GM19452 (cell line): Measurements from ENCODE around the gene CCDC74B.
"Not testable (repeated sequence)": the region's sequence is repeated elsewhere in the genome, so short reads cannot be mapped to it uniquely, and the experiment has no call there.

ENCODE experiments used
- ATAC-seq: cut with Tn5 transposase; IDR thresholded peaks from one replicate; pipeline ENCODE4 v1.9.1; 2021; ENCODE audit not compliant: unreplicated experiment

The CCDC74B gene

DNA sequence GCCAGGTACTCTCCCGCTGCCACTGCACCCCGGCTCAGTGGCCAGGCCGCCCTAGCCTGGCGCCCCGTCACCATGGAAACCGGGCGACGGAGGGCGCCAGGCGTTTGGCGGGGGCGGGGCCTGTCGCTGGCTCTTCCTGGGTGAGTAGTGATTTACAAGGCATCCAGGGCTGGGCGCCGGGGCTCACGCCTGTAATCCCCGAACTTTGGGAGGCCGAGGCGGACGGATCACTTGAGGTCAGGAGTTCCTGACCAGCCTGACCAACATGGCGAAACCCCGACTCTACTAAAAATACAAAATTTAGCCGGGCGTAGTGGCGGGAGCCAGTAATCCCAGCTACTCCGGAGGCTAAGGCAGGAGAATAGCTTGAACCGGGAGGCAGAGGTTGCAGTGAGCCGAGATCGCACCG lies at the start of gene CCDC74B:
Gene CCDC74B (minus strand): TSS at position 107 of the 409 bp plus-strand sequence. CDS start 116 bp downstream, outside the sequence.
- ATAC-seq = peak; percentile 93

DNA sequence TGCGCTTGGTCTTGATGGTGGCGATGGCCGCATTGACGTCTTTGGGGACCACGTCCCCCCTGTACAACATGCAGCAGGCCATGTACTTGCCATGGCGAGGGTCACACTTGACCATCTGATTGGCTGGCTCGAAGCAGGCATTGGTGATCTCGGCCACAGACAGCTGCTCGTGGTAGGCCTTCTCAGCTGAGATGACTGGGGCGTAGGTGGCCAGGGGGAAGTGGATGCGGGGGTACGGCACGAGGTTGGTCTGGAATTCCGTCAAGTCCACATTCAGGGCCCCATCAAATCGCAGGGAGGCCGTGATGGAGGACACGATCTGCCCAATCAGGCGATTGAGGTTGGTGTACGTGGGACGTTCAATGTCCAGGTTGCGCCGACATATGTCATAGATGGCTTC lies 48.9 kb upstream of the CCDC74B start:
- ATAC-seq = not testable (repeated sequence)

DNA sequence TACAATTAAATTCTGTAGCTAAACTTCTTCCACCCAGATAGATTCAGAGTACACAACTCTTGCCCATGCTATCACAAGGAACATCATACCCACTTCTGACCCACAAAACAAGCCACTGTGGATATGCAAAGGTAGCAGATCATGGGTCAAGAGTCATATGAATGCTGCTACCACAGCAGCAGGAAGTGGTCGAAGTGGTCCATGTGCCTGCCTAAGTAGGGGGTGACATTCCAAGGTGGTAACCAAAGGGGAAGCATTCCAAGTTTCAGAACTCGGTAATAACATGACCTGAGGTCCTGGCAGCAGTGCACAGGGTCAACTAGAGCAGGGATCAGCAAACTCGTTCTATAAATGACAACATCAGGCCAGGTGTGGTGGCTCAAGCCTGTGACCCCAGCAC lies 47.5 kb upstream of the CCDC74B start:
- not testable (repeated sequence) for ATAC-seq

DNA sequence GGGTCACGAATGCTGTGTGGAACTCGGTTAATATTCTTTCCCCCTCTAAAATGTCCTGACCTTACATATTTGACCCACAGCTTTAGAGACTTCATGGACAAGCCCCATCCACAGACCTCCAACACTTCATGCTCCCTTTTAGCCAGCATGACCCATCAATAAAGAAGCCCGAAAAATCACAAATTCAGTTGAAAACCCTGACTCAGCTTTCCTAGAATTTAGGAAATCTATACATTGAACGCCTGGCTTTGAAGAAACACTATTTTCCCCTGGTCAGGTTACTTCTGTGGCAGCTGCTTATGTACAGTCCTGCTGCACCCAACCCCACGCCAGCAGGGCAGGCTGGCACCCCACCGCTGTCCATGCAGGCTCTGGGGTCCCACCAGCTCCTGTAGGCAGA lies 46.4 kb upstream of the CCDC74B start:
- not testable (repeated sequence) for ATAC-seq

DNA sequence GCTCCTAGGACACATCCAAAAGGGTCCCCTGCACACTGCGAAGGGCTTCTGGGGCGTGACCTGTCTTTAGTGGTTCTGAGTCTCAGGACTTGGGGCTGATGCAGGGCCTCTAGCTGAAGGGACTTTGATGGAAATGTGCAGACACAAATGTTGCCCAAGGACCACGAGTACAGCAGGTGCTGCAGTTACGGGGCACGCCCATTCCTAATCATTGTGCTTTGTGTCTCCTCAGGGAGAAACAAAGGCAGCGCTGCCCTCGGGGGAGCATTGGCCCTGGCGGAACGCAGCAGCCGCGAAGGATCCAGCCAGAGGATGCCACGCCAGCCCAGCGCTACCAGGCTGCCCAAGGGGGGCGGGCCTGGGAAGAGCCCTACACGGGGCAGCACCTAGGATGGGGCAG lies 45.3 kb upstream of the CCDC74B start:
- ATAC-seq = no peak

DNA sequence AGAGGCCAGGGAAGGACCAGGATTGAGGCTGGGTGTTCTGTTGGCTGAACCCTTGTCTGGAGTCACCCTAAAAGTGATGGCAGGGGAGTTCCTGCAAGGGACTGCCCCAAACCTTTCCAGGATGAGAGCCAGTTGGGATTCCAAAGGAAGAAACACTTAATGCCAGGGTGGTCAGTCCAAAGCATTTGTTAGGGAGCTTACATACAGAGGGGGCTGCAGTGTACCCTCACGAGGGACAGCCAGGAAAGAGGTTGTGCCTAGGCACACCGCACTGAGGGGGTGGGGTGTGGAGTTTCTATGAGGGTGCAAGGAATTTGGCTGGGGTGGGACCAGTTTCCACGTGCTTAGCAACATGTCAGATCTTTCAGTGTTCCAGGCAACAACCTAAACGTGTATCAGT lies 44.0 kb upstream of the CCDC74B start:
- not testable (repeated sequence) for ATAC-seq

DNA sequence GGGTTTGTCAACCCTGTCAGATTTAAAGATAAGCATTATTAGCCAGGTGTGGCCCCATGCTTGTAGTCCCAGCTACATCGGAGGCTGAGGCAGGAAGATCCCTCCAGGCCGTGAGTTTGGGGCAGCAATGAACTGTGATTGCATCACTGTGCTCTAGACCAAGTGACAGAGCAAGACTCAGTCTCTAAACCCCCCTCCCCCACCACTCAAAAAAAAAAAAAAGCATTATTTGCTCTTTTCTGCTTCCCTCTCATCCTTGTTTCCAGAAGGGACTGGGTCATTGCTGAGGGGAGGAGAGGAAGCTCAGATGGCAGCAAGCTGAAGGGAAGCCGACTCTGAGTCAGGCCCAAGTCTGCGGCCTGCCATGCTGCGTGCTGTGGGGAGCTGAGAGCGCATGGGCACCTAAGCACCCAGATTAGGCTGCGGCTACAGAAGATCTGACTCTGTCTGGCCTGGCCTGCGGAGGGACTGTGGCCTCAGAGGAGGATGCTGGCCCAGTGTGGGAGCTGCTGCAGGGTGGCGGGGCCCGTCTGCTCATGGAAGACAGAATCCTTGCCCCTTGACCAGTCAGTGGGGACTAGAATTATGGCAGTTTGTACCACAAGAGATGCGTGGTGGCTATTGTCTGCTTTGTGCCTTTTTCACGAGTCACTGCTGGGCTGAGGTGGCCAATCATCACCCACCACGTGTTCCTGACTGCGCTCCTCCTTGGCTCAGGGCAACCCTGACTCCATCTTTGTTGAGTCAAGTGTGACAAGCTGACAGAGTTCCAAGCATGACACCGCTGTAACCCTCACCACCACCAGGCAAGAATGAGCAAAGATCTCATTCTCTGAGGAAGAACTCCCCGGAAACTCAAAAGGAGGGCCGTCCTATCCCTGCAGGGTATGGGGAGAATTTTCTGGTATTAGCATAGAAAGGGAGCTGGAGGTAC lies 43.2 kb upstream of the CCDC74B start:
- not testable (repeated sequence) for ATAC-seq

DNA sequence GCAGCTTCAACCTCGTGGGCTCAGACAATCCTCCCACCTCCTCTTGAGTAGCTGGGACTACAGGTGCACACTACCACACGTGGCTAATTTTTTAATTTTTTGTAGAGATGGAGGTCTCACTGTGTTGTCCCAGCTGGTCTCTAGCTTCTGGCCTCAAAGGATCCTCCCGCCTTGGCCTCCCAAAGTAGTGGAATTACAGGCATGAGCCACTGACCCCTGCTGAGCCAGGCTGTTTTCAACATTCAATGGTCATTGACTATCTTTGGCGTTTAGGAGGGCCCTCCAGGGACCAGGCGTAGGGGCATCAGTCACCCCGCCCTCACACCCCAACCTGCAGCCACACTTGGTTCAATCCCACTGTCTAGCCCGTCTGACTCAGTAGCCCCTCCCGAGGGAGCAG lies 42.4 kb upstream of the CCDC74B start:
- no peak for ATAC-seq

DNA sequence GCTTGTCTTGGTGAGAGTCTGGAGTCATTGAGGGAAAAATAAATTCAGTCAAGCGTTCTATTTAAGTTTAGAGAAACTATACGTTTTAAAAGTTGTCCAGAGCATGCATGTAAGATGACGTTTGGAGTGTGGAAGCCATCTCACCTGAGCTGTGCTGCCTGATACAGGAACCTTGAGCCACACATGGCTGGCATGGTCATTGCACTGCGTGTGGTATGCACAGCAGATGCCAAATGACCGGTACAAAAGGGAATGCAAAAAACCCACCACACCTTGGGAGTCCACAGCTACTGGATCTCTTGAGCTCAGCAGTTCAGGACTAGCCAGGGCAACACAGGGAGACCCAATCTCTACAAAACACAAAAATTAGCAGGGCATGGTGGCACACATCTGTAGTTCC lies 41.5 kb upstream of the CCDC74B start:
- ATAC-seq = no peak

DNA sequence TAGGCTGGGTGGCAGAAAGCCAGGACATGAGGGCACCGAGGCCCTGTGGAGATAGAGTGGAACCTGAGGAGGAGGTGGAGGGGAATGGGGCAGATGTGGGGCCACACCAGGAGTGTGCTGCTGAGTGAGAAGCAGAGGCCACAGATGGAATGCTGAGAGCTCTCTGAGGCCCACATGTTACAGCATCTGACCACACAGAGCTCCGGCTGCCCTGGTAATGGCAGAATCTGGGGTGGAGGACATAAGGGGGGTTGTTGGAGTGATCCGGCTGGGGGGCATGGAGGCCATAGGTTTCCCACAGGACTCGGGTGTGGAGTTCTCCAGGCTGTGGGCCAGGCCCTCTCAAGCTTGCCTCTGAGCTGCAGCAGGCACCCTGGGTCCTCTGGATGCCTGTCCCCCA lies 41.0 kb upstream of the CCDC74B start:
- no peak for ATAC-seq

DNA sequence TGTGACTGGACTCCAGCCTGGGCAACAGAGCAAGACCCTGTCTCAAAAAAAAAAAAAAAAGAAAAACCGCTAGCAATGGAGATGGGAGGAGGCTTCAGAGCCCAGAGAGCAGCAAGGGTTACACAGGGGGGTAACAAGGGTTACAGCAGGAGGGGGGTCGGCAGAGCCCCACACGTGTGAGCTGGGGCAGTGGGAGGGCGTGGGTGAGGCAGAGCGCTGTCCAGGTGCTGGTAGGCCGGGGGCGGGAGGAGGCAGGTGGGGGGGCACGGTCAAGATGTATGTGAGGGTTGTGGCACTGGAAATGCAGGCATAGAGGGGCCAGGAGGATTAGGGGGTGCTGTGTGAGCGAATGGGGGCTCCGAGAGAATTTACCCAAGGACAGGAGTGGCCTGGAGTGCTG lies 40.5 kb upstream of the CCDC74B start:
- no peak for ATAC-seq

DNA sequence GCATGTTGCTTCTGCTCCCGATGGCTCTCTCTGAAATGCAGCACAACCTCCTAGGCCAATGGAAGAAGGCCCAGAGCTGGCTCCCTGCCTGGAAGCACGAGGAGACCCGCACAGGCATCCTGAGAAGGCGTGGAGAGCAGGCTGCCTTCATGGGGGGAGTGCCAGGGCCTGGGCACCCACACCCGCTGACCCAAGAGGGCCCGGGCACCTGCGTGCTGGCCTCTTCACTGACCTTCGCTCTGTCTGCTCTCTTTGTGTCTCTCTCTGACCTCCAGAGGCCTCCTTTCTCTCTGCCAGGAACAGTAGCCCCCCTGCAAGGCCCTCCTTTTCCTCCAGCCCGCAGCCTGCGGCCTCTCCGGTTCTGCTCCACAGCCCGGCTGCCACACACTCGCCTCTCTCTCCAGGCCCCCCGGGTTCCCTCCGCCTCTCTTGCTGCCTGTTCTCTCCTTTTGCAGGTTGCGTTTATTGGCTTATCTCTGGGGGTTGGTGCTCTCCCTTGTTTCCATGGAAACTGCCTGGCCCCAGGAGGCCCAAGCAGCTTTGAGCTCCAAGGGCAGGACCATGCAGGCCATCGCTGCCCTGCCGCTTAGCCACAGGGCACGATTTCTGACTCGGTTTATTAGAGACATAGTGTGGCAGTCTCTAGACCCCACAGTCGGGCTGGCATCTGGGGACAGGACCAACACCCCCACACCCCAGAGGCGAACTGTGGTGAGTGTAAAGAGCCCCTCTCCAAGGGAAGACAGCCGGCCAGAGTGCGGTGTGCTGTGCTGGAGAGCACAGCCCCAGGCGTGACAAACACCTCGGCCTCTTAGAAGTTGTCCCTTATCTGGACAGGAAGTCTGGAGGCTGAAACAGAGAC lies 38.8 kb upstream of the CCDC74B start:
- no peak for ATAC-seq

DNA sequence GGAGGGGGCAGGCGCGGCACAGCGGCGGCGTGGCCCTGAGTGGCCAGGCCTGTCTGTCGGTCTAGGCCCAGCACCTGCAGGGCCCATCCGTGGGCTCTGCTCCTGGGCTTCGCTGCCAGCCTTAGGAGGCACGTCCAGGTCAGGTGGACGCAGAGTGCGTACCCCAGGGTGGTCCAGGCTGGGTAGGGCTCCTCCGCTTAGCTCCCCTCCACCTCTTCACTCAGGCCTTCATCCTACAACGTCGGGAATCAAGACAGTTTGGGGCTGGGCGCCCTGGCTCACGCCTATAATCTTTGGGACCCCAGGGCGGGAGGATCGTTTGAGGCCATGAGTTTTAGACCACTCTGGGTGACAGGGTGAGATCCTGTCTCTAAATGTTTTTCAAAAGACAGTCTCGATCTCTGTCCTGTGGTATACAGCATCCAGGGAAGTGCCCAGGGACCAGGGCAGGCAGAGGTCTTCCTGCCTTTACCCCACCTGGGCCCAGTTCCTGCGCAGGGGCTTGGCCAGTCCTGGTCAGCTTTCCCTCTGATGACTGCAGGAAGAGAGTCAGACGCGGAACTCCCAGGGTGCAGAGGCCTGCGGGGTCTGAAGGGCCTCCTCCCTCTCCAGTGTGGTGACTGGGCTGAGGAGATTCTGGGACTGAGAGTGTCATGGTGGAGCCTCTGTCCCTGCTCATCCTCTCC lies 38.1 kb upstream of the CCDC74B start:
- ATAC-seq = peak; percentile 6

DNA sequence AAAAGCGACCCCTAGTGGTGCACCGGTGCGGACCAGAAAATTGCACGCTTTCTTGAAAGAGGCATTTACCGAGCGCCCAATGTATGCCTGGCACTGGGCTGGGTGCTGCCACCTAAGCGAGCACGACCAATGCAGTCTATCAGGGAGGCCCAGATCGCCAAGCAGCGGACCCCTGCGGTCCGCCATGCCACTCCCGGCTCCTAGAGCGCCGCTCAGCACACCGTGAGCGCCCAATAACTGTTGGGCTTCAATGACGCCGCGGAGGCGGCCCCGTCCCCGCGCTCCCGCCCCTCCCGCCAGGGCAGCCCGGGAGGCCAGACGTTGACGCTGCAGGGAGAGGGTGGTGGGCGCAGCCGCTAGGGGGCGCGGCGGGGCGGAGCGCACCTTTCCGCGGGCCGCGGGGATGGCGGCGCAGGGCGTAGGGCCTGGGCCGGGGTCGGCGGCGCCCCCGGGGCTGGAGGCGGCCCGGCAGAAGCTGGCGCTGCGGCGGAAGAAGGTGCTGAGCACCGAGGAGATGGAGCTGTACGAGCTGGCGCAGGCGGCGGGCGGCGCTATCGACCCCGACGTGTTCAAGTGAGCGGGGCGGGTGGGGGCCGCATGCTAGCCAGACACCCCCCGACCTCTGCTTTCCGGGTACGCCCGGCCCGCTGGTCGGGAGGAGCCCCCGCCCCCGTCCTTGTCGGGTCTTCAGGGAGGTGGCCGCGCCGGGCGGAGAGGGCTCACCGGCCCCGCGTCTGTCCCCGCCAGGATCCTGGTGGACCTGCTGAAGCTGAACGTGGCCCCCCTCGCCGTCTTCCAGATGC lies 37.2 kb upstream of the CCDC74B start, which contains the start of gene MZT2B:
Gene MZT2B (plus strand): TSS at position 383 of the 803 bp plus-strand sequence. CDS start 21 bp downstream, at position 404.
- ATAC-seq = peak; percentile 78

DNA sequence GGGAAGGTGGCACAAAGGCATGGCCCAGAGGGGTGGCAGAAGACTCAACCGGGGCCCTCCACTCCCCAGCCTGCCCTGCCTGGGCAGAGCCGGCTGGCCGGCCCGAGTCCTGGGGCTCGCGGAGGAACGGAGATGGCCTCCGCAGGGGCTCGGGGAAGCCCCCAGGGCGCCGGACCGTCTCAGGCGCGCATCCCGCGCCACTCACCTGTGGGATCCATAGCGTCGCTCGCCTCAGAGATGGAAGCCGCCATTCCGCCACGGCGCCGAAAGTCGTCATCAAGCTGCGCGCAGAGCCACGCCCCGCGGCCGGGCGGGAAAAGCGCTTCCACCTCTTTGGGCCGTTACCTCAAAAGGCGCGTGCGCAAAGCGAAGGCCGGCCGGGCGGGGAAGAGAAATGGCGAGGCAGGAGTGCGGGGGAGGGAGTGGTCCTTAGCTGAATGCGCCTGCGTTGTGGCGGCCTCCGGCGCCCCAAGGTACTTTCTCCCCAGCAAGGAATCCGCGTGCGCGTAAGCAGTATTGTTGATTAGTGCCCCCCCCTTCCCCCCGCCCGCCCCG lies 36.5 kb upstream of the CCDC74B start, which contains the start of gene SMPD4:
Gene SMPD4 (minus strand): TSS at position 278 of the 555 bp plus-strand sequence. CDS start 5,010 bp downstream, outside the sequence.
- ATAC-seq = peak; percentile 62

DNA sequence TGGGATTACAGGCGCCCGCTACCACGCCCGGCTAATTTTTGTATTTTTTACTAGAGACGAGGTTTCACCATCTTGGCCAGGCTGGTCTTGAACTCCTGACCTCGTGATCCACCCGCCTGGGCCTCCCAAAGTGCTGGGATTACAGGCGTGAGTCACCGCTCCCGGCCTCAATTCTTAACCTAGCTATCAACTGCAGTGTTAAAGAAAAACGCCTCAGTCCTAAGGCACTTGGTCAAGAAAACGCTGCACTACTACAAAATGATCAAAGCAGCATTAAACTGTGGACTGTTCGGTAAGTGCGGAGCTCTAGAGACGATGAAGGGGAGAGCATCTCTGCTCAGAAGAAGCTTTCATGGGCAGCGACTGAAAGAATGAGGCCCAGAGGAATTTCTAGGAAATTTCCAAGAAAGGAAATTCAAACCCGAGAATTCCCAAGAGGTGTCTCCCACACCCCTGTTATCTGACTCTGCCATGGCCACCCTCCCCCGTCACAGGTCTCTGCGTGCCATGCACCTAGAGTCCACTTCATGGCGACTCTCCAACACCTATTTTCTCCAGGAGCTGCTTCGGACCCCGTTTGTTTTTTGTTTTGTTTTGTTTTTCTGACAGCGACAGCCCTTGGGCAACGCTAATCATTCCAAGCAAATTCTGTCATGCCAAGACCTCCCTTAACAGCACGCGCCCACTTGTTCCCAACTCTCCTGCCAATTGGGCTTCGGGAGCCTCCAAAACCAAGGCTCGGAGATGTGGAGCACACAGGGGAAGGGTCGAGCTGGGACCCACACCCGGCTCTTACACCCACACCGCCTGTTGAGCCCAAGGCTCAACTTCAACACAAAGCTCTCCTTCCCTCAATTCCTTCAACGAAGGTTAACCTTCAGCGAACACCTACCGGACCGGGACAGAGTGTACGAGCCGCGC lies 35.8 kb upstream of the CCDC74B start:
- not testable (repeated sequence) for ATAC-seq

DNA sequence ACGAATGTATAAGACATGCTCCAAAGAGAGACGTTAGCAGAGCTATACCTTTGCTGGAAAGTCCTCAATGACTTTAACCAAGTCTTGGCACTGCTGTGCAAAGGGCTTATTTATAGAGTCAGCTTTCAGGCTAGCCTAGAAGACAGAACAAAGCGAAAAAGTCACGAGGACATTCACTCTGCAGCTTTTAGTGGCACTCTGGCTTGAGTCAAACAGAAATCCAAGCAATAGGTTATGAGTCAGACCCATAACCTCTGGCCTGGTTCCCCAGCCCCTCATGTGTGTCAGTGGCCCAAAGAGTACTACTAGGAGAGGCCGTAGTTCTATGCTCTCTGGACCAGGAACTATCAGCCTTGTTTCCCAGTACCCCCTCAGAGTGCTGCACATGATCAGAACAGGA lies 30.0 kb upstream of the CCDC74B start:
- ATAC-seq = not testable (repeated sequence)

DNA sequence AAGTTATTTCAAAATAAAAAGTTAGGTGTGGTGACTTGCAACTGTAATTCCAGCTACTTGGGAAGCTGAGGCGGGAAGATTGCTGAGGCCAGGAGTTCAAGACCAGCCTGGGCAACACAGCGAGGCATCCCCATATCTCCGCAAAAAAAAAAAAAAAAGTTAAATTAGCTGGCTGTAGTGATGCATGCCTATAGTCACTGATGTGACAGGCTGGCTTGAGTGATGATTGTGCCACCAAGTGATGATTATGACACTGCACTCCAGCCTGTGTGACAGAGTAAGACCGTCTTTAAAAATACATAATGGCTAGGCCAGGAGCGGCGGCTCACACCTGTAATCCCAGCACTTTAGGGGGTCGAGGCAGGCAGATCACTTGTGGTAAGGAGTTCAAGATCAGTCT lies 25.0 kb upstream of the CCDC74B start:
- no peak for ATAC-seq

DNA sequence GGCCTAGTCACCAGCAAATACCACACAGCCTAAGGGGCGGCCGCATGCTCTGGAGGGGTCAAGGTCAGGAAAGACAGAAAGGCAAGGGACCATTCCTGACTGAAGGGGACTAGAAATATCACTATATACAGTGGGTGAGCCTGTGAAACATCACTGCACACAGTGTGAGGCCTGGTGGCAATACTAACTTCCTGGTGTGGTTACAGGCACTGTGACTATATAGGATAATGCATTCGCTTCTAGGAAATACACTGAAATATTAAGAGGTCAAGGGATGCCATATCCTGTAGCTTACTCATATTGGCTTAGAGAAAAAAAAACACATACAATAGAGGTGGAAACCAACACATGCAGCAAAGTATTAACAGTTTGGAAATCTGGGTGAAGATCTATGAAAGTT lies 24.3 kb upstream of the CCDC74B start:
- not testable (repeated sequence) for ATAC-seq
